Urothelium cell line (cell line): ENCODE measurements around the gene CARD9.
"Not testable (repeated sequence)": the region's sequence is repeated elsewhere in the genome, so short reads cannot be mapped to it uniquely, and the experiment has no call there.

Experiments used
- DNase-seq: peaks from one replicate; pipeline ENCODE4 v3.0.0; 2011; ENCODE audit warnings: low spot score, mixed read lengths
- FAIRE-seq: peaks from 2 replicates; lab custom pipeline; 2011; peaks lifted over from hg19 to GRCh38; lab: Jason Lieb, UNC

The CARD9 gene, protein sequence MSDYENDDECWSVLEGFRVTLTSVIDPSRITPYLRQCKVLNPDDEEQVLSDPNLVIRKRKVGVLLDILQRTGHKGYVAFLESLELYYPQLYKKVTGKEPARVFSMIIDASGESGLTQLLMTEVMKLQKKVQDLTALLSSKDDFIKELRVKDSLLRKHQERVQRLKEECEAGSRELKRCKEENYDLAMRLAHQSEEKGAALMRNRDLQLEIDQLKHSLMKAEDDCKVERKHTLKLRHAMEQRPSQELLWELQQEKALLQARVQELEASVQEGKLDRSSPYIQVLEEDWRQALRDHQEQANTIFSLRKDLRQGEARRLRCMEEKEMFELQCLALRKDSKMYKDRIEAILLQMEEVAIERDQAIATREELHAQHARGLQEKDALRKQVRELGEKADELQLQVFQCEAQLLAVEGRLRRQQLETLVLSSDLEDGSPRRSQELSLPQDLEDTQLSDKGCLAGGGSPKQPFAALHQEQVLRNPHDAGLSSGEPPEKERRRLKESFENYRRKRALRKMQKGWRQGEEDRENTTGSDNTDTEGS

DNA sequence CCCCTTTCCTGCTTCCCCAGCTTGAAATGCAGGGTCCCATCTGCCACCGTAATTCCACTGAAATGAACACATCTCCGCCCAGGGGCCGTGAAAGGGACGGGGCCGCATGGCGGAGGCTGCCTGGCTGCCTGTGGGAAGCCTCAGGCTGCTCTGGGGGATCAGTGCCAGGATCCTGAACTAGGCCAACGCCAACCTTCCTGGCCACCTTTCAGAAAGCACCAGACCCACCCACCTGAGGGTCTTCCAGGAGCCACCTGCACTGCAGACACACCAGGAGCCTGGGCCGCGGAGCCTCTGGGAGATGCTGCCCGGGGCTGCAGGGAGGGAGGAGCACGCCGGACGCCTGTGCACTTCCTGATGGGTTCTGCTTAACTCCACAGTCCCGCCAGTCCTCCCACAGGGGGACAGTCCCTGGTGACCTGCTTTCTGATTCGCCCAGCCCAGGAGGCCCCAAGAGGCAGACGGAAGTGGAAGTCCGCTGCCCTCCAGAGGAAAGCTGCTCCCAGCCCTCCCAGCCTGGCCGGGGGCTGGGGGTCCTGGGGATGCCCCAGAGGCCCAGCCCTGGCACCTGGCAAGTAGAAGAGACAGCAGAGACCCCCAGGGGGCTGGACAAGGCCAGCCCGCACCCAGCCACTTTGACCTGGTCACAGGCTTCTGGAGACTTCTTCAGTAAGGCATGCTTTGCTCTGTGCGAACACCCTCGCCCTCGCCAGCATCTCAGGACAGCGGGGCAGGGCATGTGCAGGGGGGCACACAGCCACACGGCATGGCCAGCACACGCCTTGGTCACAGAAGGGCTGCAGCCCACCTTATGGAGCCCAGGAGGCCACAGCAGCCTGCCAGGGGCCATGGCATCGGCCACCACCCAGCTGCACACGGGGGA, at the start of gene CARD9:
TSS of gene CARD9 (minus strand) at position 370 of the 883 bp plus-strand sequence. CDS start 1,591 bp downstream, outside the sequence.
- FAIRE-seq, result no peak
- no peak for DNase-seq

DNA sequence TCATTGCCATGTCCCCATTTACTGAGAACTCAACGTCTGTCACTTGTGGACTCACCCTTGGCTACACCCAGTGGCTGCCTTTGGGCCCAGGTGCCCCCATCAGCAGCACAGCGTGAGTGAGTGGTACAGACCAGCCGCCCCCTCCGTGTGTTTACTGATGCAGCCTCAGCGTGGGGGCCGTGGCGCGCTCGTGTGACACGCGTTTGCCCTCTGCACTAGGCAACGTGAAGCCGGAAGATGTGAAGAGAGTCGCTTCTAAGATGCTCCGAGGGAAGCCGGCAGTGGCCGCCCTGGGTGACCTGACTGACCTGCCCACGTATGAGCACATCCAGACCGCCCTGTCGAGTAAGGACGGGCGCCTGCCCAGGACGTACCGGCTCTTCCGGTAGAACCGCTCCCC, 49.4 kb upstream of the CARD9 start:
- no peak for DNase-seq
- no peak for FAIRE-seq

DNA sequence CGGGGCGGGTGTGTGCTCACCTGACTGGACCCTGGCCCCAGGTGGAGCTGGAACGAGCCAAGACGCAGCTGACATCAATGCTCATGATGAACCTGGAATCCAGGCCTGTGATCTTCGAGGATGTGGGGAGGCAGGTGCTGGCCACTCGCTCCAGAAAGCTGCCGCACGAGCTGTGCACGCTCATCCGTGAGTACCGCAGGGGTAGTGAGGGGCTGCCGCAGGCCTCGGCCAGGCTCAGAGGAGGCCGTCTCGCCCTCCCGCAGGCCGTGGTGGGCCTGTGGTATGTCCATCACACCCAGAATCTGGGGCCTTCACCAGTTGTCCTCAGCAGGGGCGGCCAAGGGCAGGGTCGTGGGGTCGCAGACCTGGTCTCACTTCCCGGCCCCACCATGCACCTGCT, 48.3 kb upstream of the CARD9 start:
- DNase-seq, result no peak
- FAIRE-seq, result no peak

DNA sequence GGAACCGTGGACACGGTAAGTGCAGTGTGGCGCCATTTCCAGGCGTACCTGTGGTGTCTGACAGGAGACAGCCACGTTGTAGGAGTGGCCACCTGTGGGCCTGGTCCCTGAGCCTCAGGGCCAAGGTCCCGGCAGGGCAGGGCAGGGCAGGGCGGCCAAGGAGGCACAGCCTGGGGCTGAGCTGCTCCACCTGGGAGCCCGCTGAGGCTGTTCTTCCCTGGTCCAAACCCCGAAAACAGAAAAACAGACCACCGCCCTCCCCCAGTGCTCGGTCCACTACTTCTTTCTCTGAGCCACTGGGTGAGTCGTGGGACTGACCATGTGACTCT, 45.6 kb upstream of the CARD9 start:
- DNase-seq (no peak), FAIRE-seq (no peak)

DNA sequence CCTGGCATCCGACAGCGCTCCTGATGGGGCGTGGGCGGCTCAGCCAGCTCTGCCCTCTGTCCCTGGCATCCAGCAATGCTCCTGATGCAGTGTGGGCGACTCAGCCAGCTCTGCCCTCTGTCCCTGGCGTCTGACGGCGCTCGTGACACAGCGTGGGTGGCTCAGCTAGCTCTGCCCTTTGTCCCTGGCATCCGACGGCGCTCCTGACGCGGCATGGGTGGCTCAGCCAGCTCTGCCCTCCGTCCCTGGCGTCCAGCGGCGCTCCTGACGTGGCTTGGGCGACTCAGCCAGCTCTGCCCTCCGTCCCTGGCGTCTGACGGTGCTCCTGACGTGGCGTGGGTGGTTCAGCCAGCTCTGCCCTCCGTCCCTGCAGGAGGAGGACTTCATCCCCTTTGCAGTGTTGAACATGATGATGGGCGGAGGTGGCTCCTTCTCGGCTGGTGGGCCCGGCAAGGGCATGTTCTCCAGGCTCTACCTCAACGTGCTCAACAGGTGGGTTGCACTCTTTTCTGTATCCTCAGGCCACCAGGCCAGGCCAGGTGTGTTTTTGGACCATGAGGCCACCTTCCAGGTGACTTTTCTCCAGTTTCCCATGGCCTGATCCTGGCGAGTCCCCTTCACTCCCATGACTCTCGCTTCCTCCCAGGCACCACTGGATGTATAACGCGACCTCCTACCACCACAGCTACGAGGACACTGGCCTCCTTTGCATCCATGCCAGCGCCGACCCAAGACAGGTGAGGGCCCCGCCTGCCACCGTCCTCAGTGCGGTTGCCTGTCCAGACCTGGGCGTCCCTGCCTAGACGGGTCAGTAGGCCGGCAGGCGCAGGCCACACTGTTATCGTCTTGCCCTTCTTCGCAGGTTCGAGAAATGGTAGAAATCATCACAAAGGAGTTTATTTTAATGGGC, 45.0 kb upstream of the CARD9 start:
- peak; percentile 13 for FAIRE-seq
- no peak for DNase-seq

DNA sequence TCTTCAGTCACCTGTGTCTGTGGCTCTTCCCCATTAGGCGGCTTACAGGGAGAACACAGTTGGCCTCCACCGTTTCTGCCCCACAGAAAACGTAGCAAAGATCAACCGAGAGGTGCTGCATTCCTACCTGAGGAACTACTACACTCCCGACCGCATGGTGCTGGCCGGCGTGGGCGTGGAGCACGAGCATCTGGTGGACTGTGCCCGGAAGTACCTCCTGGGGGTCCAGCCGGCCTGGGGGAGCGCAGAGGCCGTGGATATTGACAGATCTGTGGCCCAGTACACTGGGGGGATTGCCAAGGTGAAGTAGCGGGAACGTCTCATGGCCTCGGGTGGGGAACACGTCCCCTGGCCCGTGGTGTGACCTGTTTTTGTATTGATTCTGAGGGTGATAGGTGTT, 43.4 kb upstream of the CARD9 start:
- FAIRE-seq (no peak), DNase-seq (no peak)

DNA sequence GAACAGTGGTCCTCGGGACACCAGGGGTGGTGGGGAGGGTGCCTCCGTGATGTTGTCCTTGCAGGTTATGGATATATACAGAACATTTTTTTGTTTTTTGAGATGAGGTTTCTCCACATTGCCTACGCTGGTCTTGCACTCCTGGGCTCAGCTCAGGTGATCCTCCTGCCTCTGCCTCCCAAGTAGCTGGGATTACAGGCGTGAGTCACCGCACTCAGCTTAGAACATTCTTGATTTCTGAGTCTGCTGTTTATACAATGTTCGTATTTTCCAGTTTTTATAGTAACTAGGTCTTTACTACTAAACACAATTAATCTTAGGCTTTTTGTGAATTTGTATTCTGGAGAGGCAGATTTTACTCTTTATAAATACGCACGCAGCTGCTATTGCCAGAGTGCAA, 43.0 kb upstream of the CARD9 start:
- DNase-seq, result no peak
- no peak for FAIRE-seq

DNA sequence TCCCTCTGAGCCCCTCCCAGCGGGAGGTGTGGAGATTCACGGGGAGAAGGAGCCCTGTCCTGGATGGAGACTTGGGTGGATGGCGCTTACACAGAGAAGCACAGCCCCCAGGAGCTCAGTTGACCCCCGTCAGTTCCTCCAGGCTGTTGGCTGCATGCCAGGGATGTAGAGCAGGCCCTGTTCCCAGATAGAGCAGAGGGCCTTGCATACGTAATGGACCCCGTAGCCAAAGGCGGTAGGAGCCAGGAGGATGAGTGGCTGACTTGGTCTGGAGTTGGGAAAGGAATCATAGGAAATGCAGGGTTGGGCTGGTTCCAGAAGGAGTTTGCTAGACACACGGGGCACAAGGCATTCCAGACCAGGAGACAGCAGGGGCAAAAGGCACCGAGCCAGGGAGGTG, 39.5 kb upstream of the CARD9 start:
- DNase-seq (no peak), FAIRE-seq (no peak)

DNA sequence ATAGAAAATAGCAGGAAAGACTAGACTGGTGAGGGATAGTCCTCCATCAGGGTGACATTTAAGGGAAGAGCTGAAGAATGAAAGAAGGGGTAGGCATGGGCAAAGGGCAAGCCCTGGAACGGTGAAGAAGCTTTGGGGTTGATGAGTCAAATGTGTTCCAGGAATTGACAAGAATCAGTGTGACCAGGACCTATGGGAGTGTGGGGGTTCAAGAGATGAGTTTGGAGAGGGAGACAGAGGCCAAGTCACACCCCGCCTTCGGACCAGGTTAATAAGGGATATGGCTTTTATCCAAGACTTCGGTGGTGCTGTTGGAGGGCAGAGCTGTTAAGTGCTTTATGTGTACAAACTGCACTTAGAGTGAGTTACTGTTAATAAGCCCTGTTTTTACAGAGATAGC, 37.9 kb upstream of the CARD9 start:
- FAIRE-seq, result no peak
- DNase-seq, result no peak

DNA sequence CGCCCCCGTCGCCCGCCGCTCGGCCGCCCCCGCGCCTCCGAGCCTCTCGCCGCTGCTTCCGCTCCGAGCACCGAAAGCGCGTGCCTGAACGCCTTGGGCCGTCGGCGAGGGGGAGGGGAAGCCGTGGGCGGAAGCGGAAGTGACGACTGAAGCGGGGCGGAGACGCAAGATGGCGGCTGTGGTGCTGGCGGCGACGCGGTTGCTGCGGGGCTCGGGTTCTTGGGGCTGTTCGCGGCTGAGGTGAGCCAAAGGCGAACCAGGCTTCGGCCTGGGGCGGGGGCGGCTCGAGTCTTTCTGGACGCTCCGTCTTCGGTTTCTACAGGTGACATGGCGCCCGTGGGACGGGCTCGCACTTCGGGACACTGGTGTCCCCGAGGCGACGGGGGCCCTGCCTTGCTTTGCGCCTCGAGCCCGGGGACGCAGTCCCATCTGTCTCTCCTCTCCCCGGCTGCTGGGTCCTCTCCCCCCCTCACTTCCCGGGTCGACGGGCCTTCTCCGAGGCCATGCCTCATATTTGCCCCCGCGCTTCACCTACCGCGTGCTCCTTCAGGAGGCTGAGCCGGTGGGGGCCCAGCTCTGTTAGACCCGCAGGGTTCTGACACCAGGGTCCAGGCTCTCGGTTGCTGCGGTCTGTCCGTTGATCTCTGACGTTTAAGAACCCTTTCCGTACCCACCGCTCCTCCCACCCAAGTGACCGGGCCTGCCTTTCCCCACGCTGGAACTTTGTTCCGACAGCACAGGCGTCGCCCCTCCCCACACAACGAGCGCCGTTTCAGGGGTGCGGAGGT, 37.2 kb upstream of the CARD9 start, which contains the start of the genes ENTR1 and PMPCA:
TSS of gene ENTR1 (minus strand) at position 115 of the 788 bp plus-strand sequence. CDS start 217 bp downstream, outside the sequence.
TSS of gene PMPCA (plus strand) at position 159 of the 788 bp plus-strand sequence. CDS start at position 170, 11 bp downstream.
- DNase-seq, result peak; percentile 96
- peak; percentile 5 for FAIRE-seq

DNA sequence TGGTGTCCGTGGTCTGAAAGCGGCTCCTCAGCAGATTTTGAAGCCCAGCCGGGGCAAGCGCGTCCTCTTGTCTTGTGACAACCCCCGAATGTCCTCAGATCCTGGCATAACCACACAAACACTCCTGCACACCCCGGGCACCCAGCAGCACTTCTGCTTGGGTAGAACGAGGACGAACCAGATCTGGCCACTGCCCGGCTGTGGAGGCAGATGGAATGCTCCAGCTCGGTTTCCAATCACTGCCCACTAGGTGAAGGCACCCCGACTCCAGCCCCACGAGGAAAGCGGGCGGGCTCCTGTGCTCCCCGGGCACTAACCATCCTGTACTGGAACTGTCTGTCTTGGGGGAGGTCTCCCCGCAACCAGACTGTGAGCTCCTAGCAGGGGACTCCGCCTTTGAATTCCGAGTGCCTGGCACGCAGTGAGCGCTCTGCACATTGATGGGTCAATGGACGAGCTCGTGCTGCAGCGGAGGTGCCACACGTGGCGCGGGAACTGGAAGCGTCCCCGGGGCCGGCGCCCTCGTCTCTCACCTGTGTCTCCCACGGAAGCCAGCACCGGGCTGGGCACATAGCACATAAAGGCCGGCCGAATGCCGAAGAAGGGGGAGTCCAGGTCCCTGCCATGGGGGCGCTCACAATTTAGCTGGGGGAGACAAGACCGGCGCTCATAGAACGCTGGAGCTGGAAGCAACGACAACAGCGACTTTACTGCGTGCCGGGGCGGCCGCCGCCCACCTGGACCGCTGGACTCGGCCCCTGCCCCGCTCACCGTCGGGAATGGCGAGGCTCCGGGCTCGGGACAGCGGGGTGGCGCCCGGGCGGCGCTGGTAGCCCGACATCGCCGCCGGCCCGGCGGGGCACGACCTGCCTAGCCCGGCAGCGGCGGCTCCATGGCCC, 36.3 kb upstream of the CARD9 start:
- no peak for FAIRE-seq

DNA sequence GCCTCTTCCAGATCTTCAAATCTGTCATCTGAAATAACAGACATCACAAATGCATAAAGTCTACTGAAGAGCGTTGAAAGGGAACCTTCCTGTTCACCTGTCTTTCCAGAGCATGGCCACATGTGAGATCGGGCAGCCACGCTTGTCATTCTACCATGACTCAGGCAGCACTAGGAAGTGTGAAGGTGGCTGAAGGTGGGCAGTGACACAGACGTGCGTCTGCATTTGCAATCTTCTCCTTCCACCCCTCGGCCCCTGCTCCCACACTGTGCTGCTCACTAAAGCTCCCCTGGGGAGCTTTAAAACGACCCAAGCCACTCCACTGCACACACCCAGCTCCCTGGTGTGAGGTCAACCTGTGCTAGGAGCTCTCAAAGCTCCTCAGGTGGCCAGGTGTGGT, 34.4 kb upstream of the CARD9 start:
- no peak for DNase-seq
- FAIRE-seq, result no peak

More for the DNA sequence above, 36.3 kb upstream of the CARD9 start:
- peak; percentile 57 for DNase-seq

DNA sequence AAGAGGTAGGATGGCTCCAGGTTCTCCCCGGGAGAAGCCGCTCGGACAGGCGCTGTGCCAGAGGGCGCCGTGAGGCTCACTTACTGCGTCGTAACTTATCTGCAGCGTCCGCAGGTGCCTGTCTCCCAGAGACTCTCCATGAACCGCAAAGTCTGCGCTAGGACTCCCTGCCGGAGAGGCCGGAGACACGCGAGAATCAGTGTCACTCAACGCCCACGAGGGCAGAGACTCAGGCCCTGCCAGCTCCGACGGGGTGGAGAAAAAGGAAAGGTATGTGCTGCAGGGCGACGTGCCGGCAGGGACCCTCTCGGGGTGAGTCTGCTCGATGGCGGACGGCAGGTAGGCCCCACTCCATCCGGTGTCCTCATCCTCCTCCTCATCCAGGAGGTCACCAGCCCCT, 33.6 kb upstream of the CARD9 start:
- FAIRE-seq, DNase-seq: not testable (repeated sequence)

DNA sequence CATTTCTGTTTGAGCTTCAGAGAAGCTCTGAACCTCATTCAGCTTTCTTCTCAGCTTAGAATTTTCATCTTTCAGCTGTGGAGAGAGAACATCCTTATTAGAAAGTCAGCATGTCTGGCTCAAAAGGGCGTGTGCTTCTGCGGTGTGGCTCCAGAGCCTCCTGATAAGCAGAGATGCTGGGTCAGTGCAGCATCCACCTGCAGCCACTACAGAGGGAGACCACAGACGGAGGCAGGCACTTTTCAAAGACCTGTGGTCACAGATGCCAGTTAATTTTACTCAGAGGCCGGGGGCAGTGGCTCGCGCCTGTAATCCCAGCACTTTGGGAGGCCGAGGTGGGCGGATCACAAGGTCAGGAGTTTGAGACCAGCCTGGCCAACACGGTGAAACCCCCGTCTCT, 32.4 kb upstream of the CARD9 start:
- not testable (repeated sequence) for FAIRE-seq, DNase-seq

DNA sequence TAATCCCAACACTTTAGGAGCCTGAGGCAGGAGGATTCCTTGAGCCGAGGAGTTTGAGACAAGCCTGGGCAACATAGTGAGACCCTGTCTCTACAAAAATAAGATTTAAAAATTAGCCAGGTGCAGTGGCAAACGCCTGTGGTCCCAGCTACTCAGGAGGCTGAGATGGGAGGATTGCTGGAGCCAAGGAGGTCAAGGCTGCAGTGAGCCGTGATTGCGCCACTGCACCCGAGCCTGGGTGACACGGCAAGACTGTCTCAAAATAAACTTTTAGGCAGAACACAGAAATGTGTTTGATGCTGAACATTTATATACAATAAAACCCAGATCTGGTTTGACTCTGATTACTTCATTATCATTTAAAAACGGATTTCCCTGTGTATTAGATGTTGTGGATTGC, 32.0 kb upstream of the CARD9 start:
- FAIRE-seq (no peak), DNase-seq (no peak)

DNA sequence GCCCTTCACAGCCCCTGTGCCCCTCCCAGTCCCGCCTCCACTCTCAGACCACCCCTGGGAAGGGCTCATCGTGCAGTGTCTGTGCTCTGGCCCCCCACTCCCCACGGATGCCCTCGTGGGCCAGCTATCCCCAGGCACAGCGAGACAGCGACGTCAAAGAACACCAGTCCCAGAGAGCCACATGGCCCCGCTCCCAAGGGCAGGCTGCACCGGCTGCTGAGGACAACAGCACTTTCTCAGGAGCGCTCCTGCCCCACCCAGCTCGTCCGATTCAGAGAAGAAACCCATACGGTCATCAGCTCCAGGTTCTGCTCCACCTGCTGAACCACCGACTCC, 31.3 kb upstream of the CARD9 start:
- DNase-seq, result no peak
- no peak for FAIRE-seq

DNA sequence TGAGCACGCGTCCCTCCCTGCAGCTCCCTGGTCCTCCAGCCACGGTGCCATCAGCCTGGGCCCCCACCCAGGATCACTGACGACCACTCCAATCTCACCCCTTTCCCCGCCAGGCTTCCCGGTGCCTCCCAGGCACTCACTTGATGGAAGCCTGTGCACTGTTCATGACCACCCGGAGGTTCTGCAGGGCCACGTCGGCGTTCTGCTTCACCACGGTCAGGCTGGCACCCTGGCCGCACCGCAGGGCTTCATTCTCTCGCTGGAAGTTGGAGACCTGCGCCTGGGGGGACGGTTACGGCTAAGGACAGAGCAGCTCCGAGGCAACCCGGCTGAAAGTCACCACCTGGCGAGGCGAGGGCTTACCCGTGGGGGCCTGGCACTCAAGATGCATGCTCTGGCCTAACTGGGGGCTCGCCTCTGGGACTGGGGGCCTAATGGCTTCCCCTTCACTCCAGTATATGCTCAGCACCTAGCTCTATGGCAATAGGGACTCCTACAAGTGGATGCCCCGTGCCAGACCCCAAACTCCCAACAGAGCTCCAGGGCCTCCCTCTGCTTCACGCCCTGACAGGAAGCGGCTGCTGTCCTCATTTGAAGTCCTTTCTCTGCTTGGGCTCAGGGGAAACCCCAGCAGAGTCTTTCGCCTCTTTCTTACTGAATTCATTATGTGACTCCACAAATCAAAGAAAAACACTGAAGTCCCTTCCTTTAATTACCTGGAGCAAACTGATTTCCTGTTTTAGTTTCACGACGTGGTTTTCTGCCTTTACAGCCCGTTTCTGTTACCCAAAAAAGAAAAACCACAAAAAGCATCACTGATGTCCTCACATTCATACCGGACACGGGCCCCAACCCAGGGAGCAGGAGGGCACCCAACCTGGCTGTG, 30.7 kb upstream of the CARD9 start:
- no peak for DNase-seq
- FAIRE-seq, result no peak

DNA sequence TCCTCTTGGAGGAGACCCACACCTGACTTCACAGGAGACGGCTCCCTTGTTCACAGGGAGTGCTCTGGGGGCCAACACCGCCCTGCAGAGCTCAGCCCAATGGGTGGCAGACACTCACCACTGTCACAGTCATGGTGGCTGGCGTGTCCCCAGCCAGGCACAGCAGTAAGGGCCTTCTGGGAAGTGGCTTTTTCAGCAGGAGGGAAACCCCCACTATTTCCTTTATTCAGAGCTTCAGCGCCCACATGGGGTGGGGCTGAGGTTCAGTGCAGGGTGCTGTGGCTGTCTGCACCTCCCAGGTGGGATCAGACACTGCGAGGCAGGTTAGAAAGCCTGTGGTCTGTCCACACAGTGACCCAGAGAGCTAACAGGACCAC, 30.1 kb upstream of the CARD9 start:
- DNase-seq, result no peak
- FAIRE-seq, result no peak
